GM12891 (cell line): ENCODE results near the gene TRIM52.

Experiments used
- POLR2A ChIP-seq: IDR thresholded peaks from 2 replicates; pipeline ENCODE4 v1.6.1; 2011; ENCODE audit warnings: low read depth, low read length, control low read depth
- TAF1 ChIP-seq: IDR thresholded peaks from 2 replicates; pipeline ENCODE4 v1.6.1; 2011; ENCODE audit warnings: low read depth, low read length, control low read depth

GRCh38 chr5:181211208-181211607, 49.7 kb downstream of the TRIM52 start:
- no peak for TF ChIP-seq TAF1
- no peak for TF ChIP-seq POLR2A
